Neural progenitor cell (in vitro differentiated cells): ENCODE data around the gene IER3.

Experiments
- EZH2 ChIP-seq: fragments of 200-600 bp; sonication (generic); IDR thresholded peaks from 2 replicates; pipeline ENCODE4 v1.6.1; 2017; ENCODE audit warnings: antibody characterized with exemption, mild to moderate bottlenecking, moderate library complexity
- EZH2phosphoT487 ChIP-seq: fragments of 200-600 bp; sonication (generic); IDR thresholded peaks from 2 replicates; pipeline ENCODE4 v1.6.1; 2017; ENCODE audit warnings: antibody characterized with exemption
- TF ChIP-seq, protein P1 (sequence below): fragments of 200-600 bp; sonication (generic); IDR thresholded peaks from 2 replicates; pipeline ENCODE4 v1.5.1; 2017; ENCODE audit warnings: antibody characterized with exemption, mild to moderate bottlenecking

DNA sequence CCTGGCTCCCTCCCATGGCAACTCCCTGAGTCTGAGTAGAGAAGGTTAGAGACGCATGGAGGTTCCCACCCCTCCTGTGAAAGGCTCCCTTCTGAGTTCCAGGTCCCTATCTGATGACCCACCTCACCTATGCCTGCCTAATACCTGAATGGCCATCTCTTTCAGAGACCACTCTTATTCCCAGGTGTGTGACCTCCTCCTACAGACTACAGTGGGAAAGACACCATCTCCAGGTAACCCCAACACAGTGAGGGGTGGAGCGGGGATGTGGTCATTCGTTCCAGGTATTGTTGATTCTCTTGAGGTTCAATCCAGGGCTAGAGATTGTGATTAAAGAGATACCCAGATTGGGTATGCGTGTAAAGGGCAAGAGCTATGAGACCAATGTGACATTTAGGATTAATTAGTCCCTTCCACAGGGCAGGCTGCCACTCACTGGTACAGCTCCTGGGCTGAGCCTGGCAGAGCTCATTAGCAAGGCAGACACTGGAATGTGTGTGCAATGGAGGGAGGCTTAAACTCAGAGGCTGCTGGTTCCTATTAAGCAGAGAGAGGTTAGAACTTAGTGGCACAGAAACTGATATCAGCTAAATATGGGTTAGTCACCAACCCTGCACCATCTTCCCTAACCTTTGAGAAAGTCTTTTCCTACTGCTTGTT is 46.5 kb upstream of the IER3 start:
- no peak for TF ChIP-seq EZH2
- TF ChIP-seq, protein P1, sequence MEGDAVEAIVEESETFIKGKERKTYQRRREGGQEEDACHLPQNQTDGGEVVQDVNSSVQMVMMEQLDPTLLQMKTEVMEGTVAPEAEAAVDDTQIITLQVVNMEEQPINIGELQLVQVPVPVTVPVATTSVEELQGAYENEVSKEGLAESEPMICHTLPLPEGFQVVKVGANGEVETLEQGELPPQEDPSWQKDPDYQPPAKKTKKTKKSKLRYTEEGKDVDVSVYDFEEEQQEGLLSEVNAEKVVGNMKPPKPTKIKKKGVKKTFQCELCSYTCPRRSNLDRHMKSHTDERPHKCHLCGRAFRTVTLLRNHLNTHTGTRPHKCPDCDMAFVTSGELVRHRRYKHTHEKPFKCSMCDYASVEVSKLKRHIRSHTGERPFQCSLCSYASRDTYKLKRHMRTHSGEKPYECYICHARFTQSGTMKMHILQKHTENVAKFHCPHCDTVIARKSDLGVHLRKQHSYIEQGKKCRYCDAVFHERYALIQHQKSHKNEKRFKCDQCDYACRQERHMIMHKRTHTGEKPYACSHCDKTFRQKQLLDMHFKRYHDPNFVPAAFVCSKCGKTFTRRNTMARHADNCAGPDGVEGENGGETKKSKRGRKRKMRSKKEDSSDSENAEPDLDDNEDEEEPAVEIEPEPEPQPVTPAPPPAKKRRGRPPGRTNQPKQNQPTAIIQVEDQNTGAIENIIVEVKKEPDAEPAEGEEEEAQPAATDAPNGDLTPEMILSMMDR, result no peak
- TF ChIP-seq EZH2phosphoT487, result no peak
